OCI-LY7 (cell line): ENCODE measurements around the gene DCTPP1. TPM values are rescaled to one million over a fixed set of nuclear protein-coding genes. Genes with fewer than 3 reads are reported as not detected.

Source experiments
- BruUV-seq: library from RNA; stranded (reverse); fragments of 400-500 nt; replicated peaks from 2 replicates; lab custom pipeline; 2021; lab: Mats Ljungman, UMichigan
- CTCF ChIA-PET: fragments of 300-600 bp; sonication (Branson Sonifier 250); formaldehyde crosslinking; loops from one replicate; lab custom pipeline; 2022; ENCODE audit warnings: antibody characterized with exemption; ENCODE audit not compliant: unreplicated experiment; lab: Charles Lee
- POLR2A ChIA-PET: fragments of 300-600 bp; sonication (Branson Sonifier 250); formaldehyde crosslinking; loops from one replicate; lab custom pipeline; 2022; ENCODE audit warnings: antibody characterized with exemption; lab: Charles Lee
- DNase-seq: peaks from one replicate; pipeline ENCODE4 v3.0.0-alpha.2; 2015; ENCODE audit warnings: low spot score
- H2AFZ ChIP-seq: fragments of 200-600 bp; sonication (generic), shearing (Covaris generic); 2 replicates; pipeline ENCODE4 v1.6.1; 2014; ENCODE audit warnings: mild to moderate bottlenecking, antibody characterized with exemption, low read length, moderate library complexity
- H3K27ac ChIP-seq: fragments of 200-600 bp; sonication (generic); 2 replicates; pipeline ENCODE4 v1.5.1; 2014; ENCODE audit warnings: mixed run types, low read depth, mild to moderate bottlenecking, moderate library complexity, low read length, inconsistent platforms; ENCODE audit not compliant: poor library complexity, severe bottlenecking
- H3K36me3 ChIP-seq: fragments of 200-600 bp; sonication (generic); 2 replicates; pipeline ENCODE4 v1.6.1; 2014; ENCODE audit warnings: mild to moderate bottlenecking, antibody characterized with exemption, low read length, moderate library complexity, mixed read lengths; ENCODE audit not compliant: insufficient read depth
- H3K4me1 ChIP-seq: fragments of 200-600 bp; sonication (generic); 2 replicates; pipeline ENCODE4 v1.5.1; 2014; ENCODE audit warnings: mild to moderate bottlenecking, low read length; ENCODE audit not compliant: insufficient read depth, poor library complexity, severe bottlenecking
- H3K4me2 ChIP-seq: fragments of 200-600 bp; sonication (generic); 2 replicates; pipeline ENCODE4 v1.6.1; 2014; ENCODE audit warnings: mild to moderate bottlenecking, low read length
- H3K4me3 ChIP-seq: fragments of 200-600 bp; sonication (generic); 2 replicates; pipeline ENCODE4 v1.5.1; 2014; ENCODE audit warnings: mild to moderate bottlenecking, low read depth, low read length; ENCODE audit not compliant: poor library complexity, severe bottlenecking
- H3K79me2 ChIP-seq: fragments of 200-600 bp; sonication (generic); 2 replicates; pipeline ENCODE4 v1.6.1; 2016; ENCODE audit warnings: low read depth, mild to moderate bottlenecking, low read length, moderate library complexity, mixed read lengths; ENCODE audit not compliant: insufficient read depth
- H3K9me2 ChIP-seq: fragments of 200-600 bp; sonication (generic); 2 replicates; pipeline ENCODE4 v1.6.1; 2016; ENCODE audit warnings: mild to moderate bottlenecking, low read length, mixed read lengths; ENCODE audit not compliant: insufficient read depth
- H3K9me3 ChIP-seq: fragments of 200-600 bp; sonication (generic); 2 replicates; pipeline ENCODE4 v1.6.1; 2014; ENCODE audit warnings: mild to moderate bottlenecking, mixed run types, low read length, mixed read lengths
- H4K20me1 ChIP-seq: fragments of 200-600 bp; sonication (generic); 2 replicates; pipeline ENCODE4 v1.6.1; 2014; ENCODE audit warnings: mild to moderate bottlenecking, antibody characterized with exemption, low read length, moderate library complexity, mixed read lengths; ENCODE audit not compliant: insufficient read depth
- CTCF ChIP-seq: fragments of 200-600 bp; sonication (generic); conservative IDR thresholded peaks from 2 replicates; pipeline ENCODE4 v1.5.1; 2014; ENCODE audit warnings: mild to moderate bottlenecking, antibody characterized with exemption, low read length, moderate library complexity, mixed read lengths
- EZH2phosphoT487 ChIP-seq: fragments of 200-600 bp; sonication (generic); IDR thresholded peaks from 2 replicates; pipeline ENCODE4 v1.6.1; 2018; ENCODE audit warnings: low read depth, borderline replicate concordance, mild to moderate bottlenecking, mixed run types, antibody characterized with exemption, low read length, moderate library complexity, mixed read lengths
- intact Hi-C: fragments of 100-400 bp; cut with micrococcal nuclease; formaldehyde crosslinking; loops from one replicate; pipeline ENCODE4 v1.10.0; 2022; ENCODE audit not compliant: unreplicated experiment
- total RNA-seq, 2 experiments: library from RNA; depleted of rRNA in 1 of 2; stranded (reverse); fragments of >200 nt in 1 of 2; shearing (Covaris generic) in 1 of 2; gene quantifications; 2 replicates each; pipeline ENCODE4 v1.2.3, GENCODE V29; 2014 to 2022

DCTPP1 gene
- total RNA-seq, 2 experiments from 2014 or later = 90.2 to 93.8 TPM

- no peak for TF ChIP-seq CTCF
- TF ChIP-seq EZH2phosphoT487 = no peak
- POLR2A ChIA-PET = interaction anchor here (1.1 kb wide), 1 partner anchor 35 kb away, joined by 3 read pairs; no protein-coding TSS in a partner anchor
- H3K4me2 ChIP-seq = no peak overlapping the region
These were observed 53.3 kb downstream of the DCTPP1 start for GRCh38 chr16:30376461-30376902.

GRCh38 chr16:30375864-30376263, 54.0 kb downstream of the DCTPP1 start:
- ChIA-PET POLR2A (no interaction called here), CTCF (no interaction called here)
- H3K4me2 ChIP-seq = no peak overlapping the region
- intact Hi-C loops = loop anchor here (10.0 kb wide), 1 partner anchor 381 kb away; the partner anchor contains the start of genes HIRIP3 and INO80E
- no peak for DNase-seq
- no peak overlapping the region for H2AFZ ChIP-seq
- H3K9me3 ChIP-seq = no peaks in the 10 kb centered on the region
- no TSS peak for BruUV-seq
- peaks cover 20% of the 10 kb centered on the region for H3K36me3 ChIP-seq
- H3K4me3 ChIP-seq = no peak overlapping the region
- peaks cover 18% of the 10 kb centered on the region; the same call in 1 of the 2 replicates for H3K79me2 ChIP-seq
- H3K27ac ChIP-seq = no peak overlapping the region
- no peak for TF ChIP-seq EZH2phosphoT487
- no peak for TF ChIP-seq CTCF
- H3K4me1 ChIP-seq = peaks cover 55% of the 10 kb centered on the region
- no peaks in the 10 kb centered on the region for H4K20me1 ChIP-seq
- H3K9me2 ChIP-seq = no peaks in the 10 kb centered on the region

More at GRCh38 chr16:30376461-30376902, 53.3 kb downstream of the DCTPP1 start:
- Histone ChIP-seq H3K27ac (no peak overlapping the region), H3K4me3 (no peak overlapping the region), H3K36me3 (peaks cover 21% of the 10 kb centered on the region), H4K20me1 (no peaks in the 10 kb centered on the region), H3K9me2 (no peaks in the 10 kb centered on the region), H3K79me2 (peaks cover 24% of the 10 kb centered on the region; the same call in 1 of the 2 replicates), H3K9me3 (no peaks in the 10 kb centered on the region), H3K4me1 (peaks cover 57% of the 10 kb centered on the region), H2AFZ (no peak overlapping the region)
- no TSS peak for BruUV-seq
- CTCF ChIA-PET = no interaction called here
- intact Hi-C loops = loop anchor here (10.0 kb wide), 1 partner anchor 382 kb away; the partner anchor contains the start of genes HIRIP3 and INO80E
- no peak for DNase-seq

- Histone ChIP-seq H4K20me1 (peaks cover 1% of the 10 kb centered on the region), H2AFZ (no peak within 1 kb of the TSS), H3K36me3 (peaks cover 7% of the 10 kb centered on the region; the same call in 1 of the 2 replicates), H3K9me3 (no peaks in the 10 kb centered on the region), H3K4me3 (no peak within 1 kb of the TSS), H3K79me2 (peaks cover 8% of the 10 kb centered on the region), H3K9me2 (no peaks in the 10 kb centered on the region), H3K4me2 (no peak within 1 kb of the TSS), H3K27ac (no peak within 1 kb of the TSS), H3K4me1 (peaks cover 42% of the 10 kb centered on the region)
- TF ChIP-seq CTCF (no peak), EZH2phosphoT487 (no peak)
- BruUV-seq = no TSS peak
- ChIA-PET POLR2A (interaction anchor here (1.2 kb wide), 1 partner anchor 8 kb away, joined by 3 read pairs; the partner anchor contains the start of gene SEPTIN1), CTCF (no interaction called here)
- intact Hi-C loops = loop anchor here (10.0 kb wide), 1 partner anchor 380 kb away; the partner anchor contains the start of genes HIRIP3 and INO80E
- no peak for DNase-seq
These were observed 55.3 kb downstream of the DCTPP1 start, which contains the start of gene MYL11 for GRCh38 chr16:30374538-30374937. Gene MYL11, plus strand, starts transcription at chr16:30374802. Its CDS starts 56 bp downstream, at chr16:30374858.
